Endothelial cell of umbilical vein (primary cell): ENCODE results near the gene CISH. TPM values are rescaled to one million over a fixed set of nuclear protein-coding genes. Genes with fewer than 3 reads are reported as not detected.

Experiments
- BruUV-seq: library from RNA; stranded (reverse); fragments of 400-500 nt; replicated peaks from 2 replicates; lab custom pipeline; 2021; lab: Mats Ljungman, UMichigan
- CTCF ChIA-PET: fragments of 300-600, 350-600 bp; sonication (Branson Sonifier 250); formaldehyde crosslinking; loops from one replicate; lab custom pipeline; 2021; ENCODE audit warnings: antibody characterized with exemption, inconsistent platforms; lab: Charles Lee
- POLR2A ChIA-PET: fragments of 300-600, 350-600 bp; sonication (Branson Sonifier 250); formaldehyde crosslinking; loops from one replicate; lab custom pipeline; 2021; ENCODE audit warnings: antibody characterized with exemption, inconsistent platforms; lab: Charles Lee
- DNase-seq: peaks from one replicate; pipeline ENCODE4 v3.0.0-alpha.2; 2011; ENCODE audit warnings: low read depth, low spot score
- FAIRE-seq: peaks from 2 replicates; lab custom pipeline; 2011; peaks lifted over from hg19 to GRCh38; lab: Jason Lieb, UNC
- H2AFZ ChIP-seq: 2 replicates; pipeline ENCODE4 v1.6.0; 2012; ENCODE audit warnings: low read depth, low read length, control low read depth, inconsistent platforms
- H3K27ac ChIP-seq: 2 replicates; pipeline ENCODE4 v1.5.1; 2011; ENCODE audit warnings: low read depth, mild to moderate bottlenecking, control low read depth, low read length, moderate library complexity; ENCODE audit not compliant: insufficient read depth
- H3K27me3 ChIP-seq, 2 experiments: 2 replicates each; pipeline versions ENCODE4 v1.6.0 to v1.6.1; 2011; ENCODE audit warnings: low read length in 2 of 2, mixed read lengths in 1 of 2; ENCODE audit not compliant: control insufficient read depth in 2 of 2, insufficient read depth in 2 of 2
- H3K36me3 ChIP-seq, 2 experiments: 2 replicates in 1 of 2; 3 replicates in 1 of 2; pipeline ENCODE4 v1.5.1; 2011; ENCODE audit warnings: low read length in 2 of 2, mild to moderate bottlenecking in 1 of 2, moderate library complexity in 1 of 2; ENCODE audit not compliant: control insufficient read depth in 2 of 2, insufficient read depth in 2 of 2; ENCODE audit errors: extremely low read depth in 1 of 2
- H3K4me1 ChIP-seq: 3 replicates; pipeline ENCODE4 v1.5.1; 2011; ENCODE audit warnings: mild to moderate bottlenecking, low read length; ENCODE audit not compliant: control insufficient read depth, insufficient read depth; ENCODE audit errors: extremely low read depth
- H3K4me2 ChIP-seq: 2 replicates; pipeline ENCODE4 v1.6.1; 2011; ENCODE audit warnings: low read length, control low read depth, mixed read lengths; ENCODE audit not compliant: insufficient read depth
- H3K4me3 ChIP-seq, 3 experiments: fragments of 200-600 bp in 1 of 3; sonication (generic), shearing (Covaris generic) in 1 of 3; replicated peaks in 1 of 3; 2 replicates each; pipeline ENCODE4 v1.5.1; 2011 to 2016; ENCODE audit warnings: control low read depth in 3 of 3, low read length in 3 of 3, mild to moderate bottlenecking in 2 of 3, inconsistent platforms in 1 of 3, low read depth in 1 of 3, moderate library complexity in 1 of 3; ENCODE audit not compliant: insufficient read depth in 1 of 3
- H3K79me2 ChIP-seq: 2 replicates; pipeline ENCODE4 v1.6.0; 2012; ENCODE audit warnings: low read length, inconsistent platforms; ENCODE audit not compliant: control insufficient read depth, insufficient read depth
- H3K9ac ChIP-seq: replicated peaks from 2 replicates; pipeline ENCODE3; 2011; ENCODE audit warnings: low read length, control low read depth; ENCODE audit not compliant: insufficient read depth; ENCODE audit errors: extremely low read depth
- H3K9me1 ChIP-seq: replicated peaks from 3 replicates; pipeline ENCODE4 v1.6.0; 2011; ENCODE audit warnings: mild to moderate bottlenecking, low read length; ENCODE audit not compliant: control insufficient read depth, insufficient read depth; ENCODE audit errors: extremely low read depth
- H3K9me3 ChIP-seq: replicated peaks from 2 replicates; pipeline ENCODE4 v1.5.1; 2012; ENCODE audit warnings: low read length, inconsistent platforms; ENCODE audit not compliant: control insufficient read depth, insufficient read depth
- H4K20me1 ChIP-seq: replicated peaks from 2 replicates; pipeline ENCODE3; 2011; ENCODE audit warnings: mild to moderate bottlenecking, low read length; ENCODE audit not compliant: control insufficient read depth, insufficient read depth; ENCODE audit errors: extremely low read depth
- CTCF ChIP-seq, 2 donors: IDR thresholded peaks; 1 replicate in 1 of 2; 2 replicates in 1 of 2; pipeline ENCODE4 v1.5.1; 2011; ENCODE audit warnings: low read length in 2 of 2, mild to moderate bottlenecking in 2 of 2, moderate library complexity in 2 of 2, control low read depth in 1 of 2, inconsistent platforms in 1 of 2, low read depth in 1 of 2; ENCODE audit not compliant: insufficient read depth in 1 of 2; ENCODE audit errors: extremely low read depth in 1 of 2
- EZH2 ChIP-seq: IDR thresholded peaks from 2 replicates; pipeline ENCODE4 v1.6.1; 2012; ENCODE audit warnings: borderline replicate concordance, low read depth, mild to moderate bottlenecking, moderate library complexity, low read length, inconsistent platforms; ENCODE audit not compliant: severe bottlenecking
- FOS ChIP-seq: IDR thresholded peaks from 2 replicates; pipeline ENCODE4 v1.6.1; 2011; ENCODE audit warnings: mild to moderate bottlenecking, low read length, moderate library complexity, borderline replicate concordance; ENCODE audit not compliant: insufficient read depth
- GATA2 ChIP-seq: IDR thresholded peaks from 2 replicates; pipeline ENCODE4 v1.7.0; 2011; ENCODE audit warnings: low read depth, mild to moderate bottlenecking, moderate library complexity, mixed read lengths, low read length; ENCODE audit not compliant: insufficient read length, insufficient read depth
- JUN ChIP-seq: IDR thresholded peaks from 2 replicates; pipeline ENCODE4 v1.6.1; 2011; ENCODE audit warnings: borderline replicate concordance, low read depth; ENCODE audit not compliant: insufficient read length, insufficient read depth
- MAX ChIP-seq: IDR thresholded peaks from 2 replicates; pipeline ENCODE4 v1.6.1; 2011; ENCODE audit not compliant: insufficient read depth, insufficient read length
- MYC ChIP-seq: IDR thresholded peaks from one replicate; pipeline ENCODE4 v1.6.1; 2011; ENCODE audit warnings: mild to moderate bottlenecking, low read depth, low read length
- POLR2A ChIP-seq: IDR thresholded peaks from 2 replicates; pipeline ENCODE4 v1.6.1; 2012; ENCODE audit warnings: low read depth, mild to moderate bottlenecking, control low read depth, low read length
- POLR2AphosphoS5 ChIP-seq: IDR thresholded peaks from 2 replicates; pipeline ENCODE4 v1.6.1; 2012; ENCODE audit warnings: low read depth, mild to moderate bottlenecking, control low read depth, low read length, moderate library complexity; ENCODE audit not compliant: insufficient read depth
- dilution Hi-C: fragments of 300-500 bp; cut with MboI; formaldehyde crosslinking; loops from one replicate; pipeline ENCODE4 v1.15.0; 2019; ENCODE audit warnings: low sequenced_read_pairs; ENCODE audit not compliant: extremely low pct_ligation_motif_present
- intact Hi-C: fragments of 100-400 bp; cut with micrococcal nuclease; formaldehyde crosslinking; loops from one replicate; pipeline ENCODE4 v1.10.0; 2022
- polyA plus RNA-seq, 4 experiments: library from polyadenylated mRNA; depleted of rRNA in 3 of 4; stranded (reverse) in 3 of 4; unstranded in 1 of 4; fragments of >200 nt; gene quantifications; 2 replicates each; pipeline versions ENCODE4 v1.2.1 to v1.2.3, GENCODE V29; 2011 to 2012; ENCODE audit warnings: missing spikeins in 1 of 4
- total RNA-seq: library from RNA; stranded (reverse); gene quantifications from 2 replicates; pipeline ENCODE4 v1.2.3, GENCODE V29; 2021

The CISH gene
- total and polyA plus RNA-seq, 2 donors (not counting 3 experiments of a cell fraction or from before 2014, with no cell fraction given), result 2.2 to 4.1 TPM

- no TSS peak for BruUV-seq
- H3K9me3 ChIP-seq, result no peaks in the 10 kb centered on the region
- H3K36me3 ChIP-seq, result no peaks in the 10 kb centered on the region
- DNase-seq, result no peak
- H3K9me1 ChIP-seq, result no peaks in the 10 kb centered on the region
- no peaks in the 10 kb centered on the region for H3K27me3 ChIP-seq
- H3K4me1 ChIP-seq, result peaks cover 4% of the 10 kb centered on the region
- POLR2A ChIA-PET, result no interaction called here
- CTCF ChIA-PET, result interaction anchor here (1.9 kb wide), 1 partner anchor 22 kb away, joined by 5 read pairs; no protein-coding TSS in a partner anchor
- FAIRE-seq, result no peak
- no peaks in the 10 kb centered on the region for H4K20me1 ChIP-seq
- H3K79me2 ChIP-seq, result no peaks in the 10 kb centered on the region
- H3K9ac ChIP-seq, result no peak overlapping the region
- H3K27ac ChIP-seq, result no peak overlapping the region
- intact Hi-C loops (no loop called here), dilution Hi-C loops (no loop called here)
- no peak overlapping the region for H2AFZ ChIP-seq
- TF ChIP-seq POLR2A, result no peak
- TF ChIP-seq POLR2AphosphoS5, result no peak
- TF ChIP-seq MYC, result no peak
- TF ChIP-seq CTCF (IDR thresholded peaks at IDR 0.05; ENCODE audit: extremely low read depth in 1 of 2, insufficient read depth in 1 of 2, low read depth in 1 of 2, low read length in 2 of 2), result no peak
- TF ChIP-seq JUN, result no peak
- no peak for TF ChIP-seq GATA2
- no peak for TF ChIP-seq EZH2
- TF ChIP-seq MAX, result no peak
- TF ChIP-seq FOS, result no peak
- no peak overlapping the region for H3K4me3 ChIP-seq
- H3K4me2 ChIP-seq, result no peak overlapping the region
Observed at GRCh38 chr3:50564321-50564720, 47.3 kb downstream of the CISH start.
